HepG2 (cell line): ENCODE measurements around the gene SERPINF2. TPM values are rescaled to one million over a fixed set of nuclear protein-coding genes. Genes with fewer than 3 reads are reported as not detected.

Experiments used
- GFI1 ChIP-seq: sonication (generic); formaldehyde crosslinking; IDR thresholded peaks from 2 replicates; pipeline ENCODE4 v1.5.0; 2020; ENCODE audit warnings: missing genetic modification reagents, mild to moderate bottlenecking, borderline replicate concordance
- RBM39 ChIP-seq: fragments of 200-400 bp; formaldehyde crosslinking; IDR thresholded peaks from one replicate; pipeline ENCODE4 v1.6.1; 2018; ENCODE audit warnings: antibody characterized with exemption, mild to moderate bottlenecking, low read depth, low read length; ENCODE audit not compliant: poor library complexity, severe bottlenecking
- SYNCRIP ChIP-seq: fragments of 200-400 bp; formaldehyde crosslinking; IDR thresholded peaks from 2 replicates; pipeline ENCODE4 v1.6.1; 2018; ENCODE audit warnings: mild to moderate bottlenecking, low read depth, low read length; ENCODE audit not compliant: insufficient read depth
- ZKSCAN8 ChIP-seq: IDR thresholded peaks from 2 replicates; pipeline ENCODE4 v1.6.1; 2016; ENCODE audit warnings: borderline replicate concordance, missing genetic modification reagents, missing compliant biosample characterization
- ZNF12 ChIP-seq: sonication (generic); formaldehyde crosslinking; IDR thresholded peaks from 2 replicates; pipeline ENCODE4 v1.5.0; 2020; ENCODE audit warnings: missing genetic modification reagents
- ZNF20 ChIP-seq: sonication (generic); formaldehyde crosslinking; IDR thresholded peaks from 2 replicates; pipeline ENCODE4 v1.4.0; 2020; ENCODE audit warnings: mild to moderate bottlenecking, moderate library complexity, missing genetic modification reagents
- ZNF550 ChIP-seq: sonication (generic); formaldehyde crosslinking; IDR thresholded peaks from 2 replicates; pipeline ENCODE4 v1.4.0; 2020; ENCODE audit warnings: mild to moderate bottlenecking, missing genetic modification reagents, borderline replicate concordance
- ZNF644 ChIP-seq: IDR thresholded peaks from 2 replicates; pipeline ENCODE4 v1.6.1; 2016; ENCODE audit warnings: low read depth
- ZNF775 ChIP-seq: sonication (generic); formaldehyde crosslinking; IDR thresholded peaks from 2 replicates; pipeline ENCODE4 v1.4.0; 2020; ENCODE audit warnings: missing genetic modification reagents, mild to moderate bottlenecking, moderate library complexity, borderline replicate concordance
- ZNF850 ChIP-seq: sonication (generic); formaldehyde crosslinking; conservative IDR thresholded peaks from 2 replicates; pipeline ENCODE4 v1.9.0; 2021; ENCODE audit warnings: mild to moderate bottlenecking, missing genetic modification reagents
- polyA plus RNA-seq, 8 experiments: library from polyadenylated mRNA; depleted of rRNA in 3 of 8; stranded (reverse) in 7 of 8; unstranded in 1 of 8; fragments of >200 nt; fragmentation: Illumina TruSeq in 4 of 8; extraction: Trizol in 4 of 8; gene quantifications; 2 replicates each; pipeline versions ENCODE4 v1.2.1 to v1.2.3, GENCODE V29; 2011 to 2016; ENCODE audit warnings: low read depth in 4 of 8, missing spikeins in 1 of 8, mixed read lengths in 1 of 8; ENCODE audit not compliant: insufficient read depth in 1 of 8
- total RNA-seq, 5 experiments: library from RNA; depleted of rRNA; stranded (reverse); fragments of >200 nt; fragmentation: Illumina TruSeq; extraction: Trizol; gene quantifications; 2 replicates each; pipeline ENCODE4 v1.2.3, GENCODE V29; 2016; ENCODE audit warnings: low read depth in 1 of 5
- TF ChIP-seq, protein P1 (sequence below): sonication (generic); formaldehyde crosslinking; IDR thresholded peaks from 2 replicates; pipeline ENCODE4 v1.4.0; 2020; ENCODE audit warnings: missing genetic modification reagents
- TF ChIP-seq, protein P2 (sequence below): sonication (generic); formaldehyde crosslinking; IDR thresholded peaks from 2 replicates; pipeline ENCODE4 v1.9.0; 2022; ENCODE audit warnings: low read depth, missing genetic modification reagents
- TF ChIP-seq, protein P3 (sequence below): sonication (generic); formaldehyde crosslinking; IDR thresholded peaks from 2 replicates; pipeline ENCODE4 v1.4.0; 2020; ENCODE audit warnings: missing genetic modification reagents
- TF ChIP-seq, protein P4 (sequence below): sonication (generic); IDR thresholded peaks from 2 replicates; pipeline ENCODE4 v1.6.1; 2016; ENCODE audit warnings: low read depth, borderline replicate concordance

The SERPINF2 gene
- total and polyA plus RNA-seq, 2 of the 13 experiments (the other 11 are each of a cell fraction or from before 2014, with no cell fraction given), result 309 to 548 TPM

DNA sequence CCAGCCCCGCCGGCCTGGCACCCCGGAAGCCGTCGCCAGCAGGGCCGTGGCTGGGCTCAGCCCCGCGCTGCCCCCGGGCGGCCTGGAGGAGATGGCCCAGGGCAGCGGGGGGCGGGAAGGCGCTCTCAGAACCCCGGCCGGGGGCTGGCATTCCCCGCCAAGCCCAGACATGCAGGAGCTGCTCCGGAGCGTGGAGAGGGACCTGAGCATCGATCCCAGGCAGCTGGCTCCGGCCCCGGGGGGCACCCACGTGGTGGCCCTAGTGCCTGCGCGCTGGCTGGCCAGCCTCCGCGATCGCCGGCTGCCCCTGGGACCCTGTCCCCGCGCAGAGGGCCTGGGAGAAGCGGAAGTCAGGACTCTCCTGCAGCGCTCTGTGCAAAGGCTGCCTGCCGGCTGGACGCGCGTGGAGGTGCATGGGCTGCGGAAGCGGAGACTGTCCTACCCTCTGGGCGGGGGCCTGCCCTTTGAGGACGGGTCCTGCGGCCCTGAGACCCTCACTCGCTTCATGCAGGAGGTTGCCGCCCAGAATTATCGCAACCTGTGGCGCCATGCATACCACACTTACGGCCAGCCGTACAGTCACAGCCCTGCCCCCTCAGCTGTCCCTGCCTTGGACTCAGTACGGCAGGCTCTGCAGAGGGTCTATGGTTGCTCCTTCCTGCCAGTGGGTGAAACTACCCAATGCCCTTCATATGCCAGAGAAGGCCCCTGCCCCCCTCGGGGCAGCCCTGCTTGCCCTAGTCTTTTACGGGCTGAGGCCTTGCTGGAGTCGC lies 17.6 kb upstream of the SERPINF2 start (continued):
- TF ChIP-seq, protein P1, sequence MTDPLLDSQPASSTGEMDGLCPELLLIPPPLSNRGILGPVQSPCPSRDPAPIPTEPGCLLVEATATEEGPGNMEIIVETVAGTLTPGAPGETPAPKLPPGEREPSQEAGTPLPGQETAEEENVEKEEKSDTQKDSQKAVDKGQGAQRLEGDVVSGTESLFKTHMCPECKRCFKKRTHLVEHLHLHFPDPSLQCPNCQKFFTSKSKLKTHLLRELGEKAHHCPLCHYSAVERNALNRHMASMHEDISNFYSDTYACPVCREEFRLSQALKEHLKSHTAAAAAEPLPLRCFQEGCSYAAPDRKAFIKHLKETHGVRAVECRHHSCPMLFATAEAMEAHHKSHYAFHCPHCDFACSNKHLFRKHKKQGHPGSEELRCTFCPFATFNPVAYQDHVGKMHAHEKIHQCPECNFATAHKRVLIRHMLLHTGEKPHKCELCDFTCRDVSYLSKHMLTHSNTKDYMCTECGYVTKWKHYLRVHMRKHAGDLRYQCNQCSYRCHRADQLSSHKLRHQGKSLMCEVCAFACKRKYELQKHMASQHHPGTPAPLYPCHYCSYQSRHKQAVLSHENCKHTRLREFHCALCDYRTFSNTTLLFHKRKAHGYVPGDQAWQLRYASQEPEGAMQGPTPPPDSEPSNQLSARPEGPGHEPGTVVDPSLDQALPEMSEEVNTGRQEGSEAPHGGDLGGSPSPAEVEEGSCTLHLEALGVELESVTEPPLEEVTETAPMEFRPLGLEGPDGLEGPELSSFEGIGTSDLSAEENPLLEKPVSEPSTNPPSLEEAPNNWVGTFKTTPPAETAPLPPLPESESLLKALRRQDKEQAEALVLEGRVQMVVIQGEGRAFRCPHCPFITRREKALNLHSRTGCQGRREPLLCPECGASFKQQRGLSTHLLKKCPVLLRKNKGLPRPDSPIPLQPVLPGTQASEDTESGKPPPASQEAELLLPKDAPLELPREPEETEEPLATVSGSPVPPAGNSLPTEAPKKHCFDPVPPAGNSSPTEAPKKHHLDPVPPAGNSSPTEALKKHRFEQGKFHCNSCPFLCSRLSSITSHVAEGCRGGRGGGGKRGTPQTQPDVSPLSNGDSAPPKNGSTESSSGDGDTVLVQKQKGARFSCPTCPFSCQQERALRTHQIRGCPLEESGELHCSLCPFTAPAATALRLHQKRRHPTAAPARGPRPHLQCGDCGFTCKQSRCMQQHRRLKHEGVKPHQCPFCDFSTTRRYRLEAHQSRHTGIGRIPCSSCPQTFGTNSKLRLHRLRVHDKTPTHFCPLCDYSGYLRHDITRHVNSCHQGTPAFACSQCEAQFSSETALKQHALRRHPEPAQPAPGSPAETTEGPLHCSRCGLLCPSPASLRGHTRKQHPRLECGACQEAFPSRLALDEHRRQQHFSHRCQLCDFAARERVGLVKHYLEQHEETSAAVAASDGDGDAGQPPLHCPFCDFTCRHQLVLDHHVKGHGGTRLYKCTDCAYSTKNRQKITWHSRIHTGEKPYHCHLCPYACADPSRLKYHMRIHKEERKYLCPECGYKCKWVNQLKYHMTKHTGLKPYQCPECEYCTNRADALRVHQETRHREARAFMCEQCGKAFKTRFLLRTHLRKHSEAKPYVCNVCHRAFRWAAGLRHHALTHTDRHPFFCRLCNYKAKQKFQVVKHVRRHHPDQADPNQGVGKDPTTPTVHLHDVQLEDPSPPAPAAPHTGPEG (CRISPR knock-in tag), result no peak
- TF ChIP-seq ZNF20 (CRISPR knock-in tag), result no peak
- TF ChIP-seq ZNF644 (CRISPR knock-in tag), result no peak
- TF ChIP-seq, protein P2, sequence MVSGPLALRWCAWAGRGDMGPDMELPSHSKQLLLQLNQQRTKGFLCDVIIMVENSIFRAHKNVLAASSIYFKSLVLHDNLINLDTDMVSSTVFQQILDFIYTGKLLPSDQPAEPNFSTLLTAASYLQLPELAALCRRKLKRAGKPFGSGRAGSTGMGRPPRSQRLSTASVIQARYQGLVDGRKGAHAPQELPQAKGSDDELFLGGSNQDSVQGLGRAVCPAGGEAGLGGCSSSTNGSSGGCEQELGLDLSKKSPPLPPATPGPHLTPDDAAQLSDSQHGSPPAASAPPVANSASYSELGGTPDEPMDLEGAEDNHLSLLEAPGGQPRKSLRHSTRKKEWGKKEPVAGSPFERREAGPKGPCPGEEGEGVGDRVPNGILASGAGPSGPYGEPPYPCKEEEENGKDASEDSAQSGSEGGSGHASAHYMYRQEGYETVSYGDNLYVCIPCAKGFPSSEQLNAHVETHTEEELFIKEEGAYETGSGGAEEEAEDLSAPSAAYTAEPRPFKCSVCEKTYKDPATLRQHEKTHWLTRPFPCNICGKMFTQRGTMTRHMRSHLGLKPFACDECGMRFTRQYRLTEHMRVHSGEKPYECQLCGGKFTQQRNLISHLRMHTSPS (CRISPR knock-in tag), result peak; percentile 44; the same call in 1 of the 2 replicates
- no peak for TF ChIP-seq ZNF775
- no peak for TF ChIP-seq ZNF550 (CRISPR knock-in tag)
- TF ChIP-seq ZKSCAN8 (CRISPR knock-in tag), result no peak
- TF ChIP-seq ZNF850, result no peak
- TF ChIP-seq, protein P3, sequence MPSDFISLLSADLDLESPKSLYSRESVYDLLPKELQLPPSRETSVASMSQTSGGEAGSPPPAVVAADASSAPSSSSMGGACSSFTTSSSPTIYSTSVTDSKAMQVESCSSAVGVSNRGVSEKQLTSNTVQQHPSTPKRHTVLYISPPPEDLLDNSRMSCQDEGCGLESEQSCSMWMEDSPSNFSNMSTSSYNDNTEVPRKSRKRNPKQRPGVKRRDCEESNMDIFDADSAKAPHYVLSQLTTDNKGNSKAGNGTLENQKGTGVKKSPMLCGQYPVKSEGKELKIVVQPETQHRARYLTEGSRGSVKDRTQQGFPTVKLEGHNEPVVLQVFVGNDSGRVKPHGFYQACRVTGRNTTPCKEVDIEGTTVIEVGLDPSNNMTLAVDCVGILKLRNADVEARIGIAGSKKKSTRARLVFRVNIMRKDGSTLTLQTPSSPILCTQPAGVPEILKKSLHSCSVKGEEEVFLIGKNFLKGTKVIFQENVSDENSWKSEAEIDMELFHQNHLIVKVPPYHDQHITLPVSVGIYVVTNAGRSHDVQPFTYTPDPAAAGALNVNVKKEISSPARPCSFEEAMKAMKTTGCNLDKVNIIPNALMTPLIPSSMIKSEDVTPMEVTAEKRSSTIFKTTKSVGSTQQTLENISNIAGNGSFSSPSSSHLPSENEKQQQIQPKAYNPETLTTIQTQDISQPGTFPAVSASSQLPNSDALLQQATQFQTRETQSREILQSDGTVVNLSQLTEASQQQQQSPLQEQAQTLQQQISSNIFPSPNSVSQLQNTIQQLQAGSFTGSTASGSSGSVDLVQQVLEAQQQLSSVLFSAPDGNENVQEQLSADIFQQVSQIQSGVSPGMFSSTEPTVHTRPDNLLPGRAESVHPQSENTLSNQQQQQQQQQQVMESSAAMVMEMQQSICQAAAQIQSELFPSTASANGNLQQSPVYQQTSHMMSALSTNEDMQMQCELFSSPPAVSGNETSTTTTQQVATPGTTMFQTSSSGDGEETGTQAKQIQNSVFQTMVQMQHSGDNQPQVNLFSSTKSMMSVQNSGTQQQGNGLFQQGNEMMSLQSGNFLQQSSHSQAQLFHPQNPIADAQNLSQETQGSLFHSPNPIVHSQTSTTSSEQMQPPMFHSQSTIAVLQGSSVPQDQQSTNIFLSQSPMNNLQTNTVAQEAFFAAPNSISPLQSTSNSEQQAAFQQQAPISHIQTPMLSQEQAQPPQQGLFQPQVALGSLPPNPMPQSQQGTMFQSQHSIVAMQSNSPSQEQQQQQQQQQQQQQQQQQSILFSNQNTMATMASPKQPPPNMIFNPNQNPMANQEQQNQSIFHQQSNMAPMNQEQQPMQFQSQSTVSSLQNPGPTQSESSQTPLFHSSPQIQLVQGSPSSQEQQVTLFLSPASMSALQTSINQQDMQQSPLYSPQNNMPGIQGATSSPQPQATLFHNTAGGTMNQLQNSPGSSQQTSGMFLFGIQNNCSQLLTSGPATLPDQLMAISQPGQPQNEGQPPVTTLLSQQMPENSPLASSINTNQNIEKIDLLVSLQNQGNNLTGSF (CRISPR knock-in tag), result peak; percentile 24; the same call in 1 of the 2 replicates
- no peak for TF ChIP-seq SYNCRIP
- no peak for TF ChIP-seq RBM39
- peak; percentile 54; the same call in 1 of the 2 replicates for TF ChIP-seq ZNF12 (CRISPR knock-in tag)
- TF ChIP-seq GFI1 (CRISPR knock-in tag), result no peak
- TF ChIP-seq, protein P4, sequence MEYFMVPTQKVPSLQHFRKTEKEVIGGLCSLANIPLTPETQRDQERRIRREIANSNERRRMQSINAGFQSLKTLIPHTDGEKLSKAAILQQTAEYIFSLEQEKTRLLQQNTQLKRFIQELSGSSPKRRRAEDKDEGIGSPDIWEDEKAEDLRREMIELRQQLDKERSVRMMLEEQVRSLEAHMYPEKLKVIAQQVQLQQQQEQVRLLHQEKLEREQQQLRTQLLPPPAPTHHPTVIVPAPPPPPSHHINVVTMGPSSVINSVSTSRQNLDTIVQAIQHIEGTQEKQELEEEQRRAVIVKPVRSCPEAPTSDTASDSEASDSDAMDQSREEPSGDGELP, result no peak
